Prostate gland (tissue), 2 donors: Measurements from ENCODE around the gene FKBP5. TPM values are rescaled to one million over a fixed set of nuclear protein-coding genes. Genes with fewer than 3 reads are reported as not detected.
"Not testable (repeated sequence)": the region's sequence is repeated elsewhere in the genome, so short reads cannot be mapped to it uniquely, and the experiment has no call there.

Experiments
- DNase-seq: peaks from one replicate; pipeline ENCODE4 v3.0.0-alpha.2; 2019; ENCODE audit warnings: low spot score
- H3K27ac ChIP-seq, 2 donors: fragments of 200-600 bp; sonication (generic); 2 replicates each; pipeline ENCODE4 v1.5.1; 2017 to 2019
- H3K27me3 ChIP-seq: fragments of 200-600 bp; sonication (generic); replicated peaks from 2 replicates; pipeline ENCODE4 v1.5.1; 2019; ENCODE audit not compliant: insufficient read depth
- H3K36me3 ChIP-seq, 2 donors: fragments of 200-600 bp; sonication (generic); 1 replicate in 1 of 2; 2 replicates in 1 of 2; pipeline versions ENCODE4 v1.5.1 to v1.8.1; 2017 to 2019
- H3K4me1 ChIP-seq: fragments of 200-600 bp; sonication (generic); replicated peaks from 2 replicates; pipeline ENCODE4 v1.5.1; 2019
- H3K4me3 ChIP-seq, 2 donors: fragments of 200-600 bp; sonication (generic); 2 replicates each; pipeline ENCODE4 v1.5.1; 2017 to 2019
- H3K9me3 ChIP-seq: fragments of 200-600 bp; sonication (generic); 2 replicates; pipeline ENCODE4 v1.5.1; 2017
- POLR2A ChIP-seq: fragments of 450-650 bp; IDR thresholded peaks from one replicate; pipeline ENCODE4 v1.6.1; 2016; ENCODE audit warnings: antibody characterized with exemption, mild to moderate bottlenecking
- POLR2AphosphoS5 ChIP-seq: sonication (generic); formaldehyde crosslinking; IDR thresholded peaks from one replicate; pipeline ENCODE4 v1.6.1; 2017; ENCODE audit warnings: antibody characterized with exemption
- WGBS: methylation state at CpG from one replicate; pipeline ENCODE4 v1.1.5; 2018; 5-methylcytosine and 5-hydroxymethylcytosine counted together
- intact Hi-C: fragments of 100-400 bp; cut with DNase I; formaldehyde crosslinking; loops from one replicate; pipeline ENCODE4 v1.14.2; 2022
- total RNA-seq, 2 donors: library from RNA; depleted of rRNA; stranded (reverse); fragments of >200 nt; gene quantifications; one replicate each; pipeline ENCODE4 v1.1.0, GENCODE V29; 2016
- TF ChIP-seq, protein P1 (sequence below), 4 experiments: fragments of 200-600 bp in 2 of 4; fragments of 450-650 bp in 2 of 4; sonication (generic) in 2 of 4; IDR thresholded peaks; 1 replicate in 3 of 4; 2 replicates in 1 of 4; pipeline ENCODE4 v1.5.1; 2016 to 2019; ENCODE audit warnings: antibody characterized with exemption in 4 of 4, mild to moderate bottlenecking in 2 of 4, moderate library complexity in 2 of 4

Gene FKBP5
- total RNA-seq, 2 donors from 2014 or later: 201 to 248 TPM

GRCh38 chr6:35599761-35600658 is 88.7 kb downstream of the FKBP5 start:
- Histone ChIP-seq H3K4me1 (peaks cover 19% of the 10 kb centered on the region), H3K36me3 (no peaks in the 10 kb centered on the region), H3K9me3 (no peaks in the 10 kb centered on the region), H3K27ac (peak overlapping the region; percentile 93 to 94), H3K4me3 (no peak overlapping the region), H3K27me3 (no peaks in the 10 kb centered on the region)
- DNase-seq: no peak
- intact Hi-C loops: loop anchor here (2.0 to 5.0 kb wide), 2 partner anchors 87 to 131 kb away; partner anchors contain the start of gene FKBP5
- no peak for TF ChIP-seq POLR2AphosphoS5
- TF ChIP-seq, protein P1, sequence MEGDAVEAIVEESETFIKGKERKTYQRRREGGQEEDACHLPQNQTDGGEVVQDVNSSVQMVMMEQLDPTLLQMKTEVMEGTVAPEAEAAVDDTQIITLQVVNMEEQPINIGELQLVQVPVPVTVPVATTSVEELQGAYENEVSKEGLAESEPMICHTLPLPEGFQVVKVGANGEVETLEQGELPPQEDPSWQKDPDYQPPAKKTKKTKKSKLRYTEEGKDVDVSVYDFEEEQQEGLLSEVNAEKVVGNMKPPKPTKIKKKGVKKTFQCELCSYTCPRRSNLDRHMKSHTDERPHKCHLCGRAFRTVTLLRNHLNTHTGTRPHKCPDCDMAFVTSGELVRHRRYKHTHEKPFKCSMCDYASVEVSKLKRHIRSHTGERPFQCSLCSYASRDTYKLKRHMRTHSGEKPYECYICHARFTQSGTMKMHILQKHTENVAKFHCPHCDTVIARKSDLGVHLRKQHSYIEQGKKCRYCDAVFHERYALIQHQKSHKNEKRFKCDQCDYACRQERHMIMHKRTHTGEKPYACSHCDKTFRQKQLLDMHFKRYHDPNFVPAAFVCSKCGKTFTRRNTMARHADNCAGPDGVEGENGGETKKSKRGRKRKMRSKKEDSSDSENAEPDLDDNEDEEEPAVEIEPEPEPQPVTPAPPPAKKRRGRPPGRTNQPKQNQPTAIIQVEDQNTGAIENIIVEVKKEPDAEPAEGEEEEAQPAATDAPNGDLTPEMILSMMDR (IDR thresholded peaks at IDR 0.05): no peak
- TF ChIP-seq POLR2A: no peak
- WGBS: 78% methylated on average over 8 of the region's 8 CpGs

DNA sequence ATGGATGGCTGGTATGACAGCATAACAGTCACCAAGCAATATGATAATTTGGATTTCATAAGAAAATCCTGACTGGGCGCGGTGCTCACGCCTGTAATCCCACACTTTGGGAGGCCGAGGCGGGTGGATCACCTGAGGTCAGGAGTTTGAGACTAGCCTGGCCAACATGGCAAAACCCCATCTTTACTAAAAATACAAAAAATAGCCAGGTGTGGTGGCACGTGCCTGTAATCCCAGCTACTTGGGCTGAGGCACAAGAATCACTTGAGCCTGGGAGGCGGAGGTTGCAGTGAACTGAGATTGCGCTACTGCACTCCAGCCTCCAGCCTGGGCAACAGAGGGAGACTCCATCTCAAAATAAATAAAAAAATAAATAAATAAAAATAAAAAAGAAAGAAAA is 90.1 kb downstream of the FKBP5 start:
- H3K9me3 ChIP-seq, DNase-seq, H3K4me3 ChIP-seq, intact Hi-C loops, H3K27me3 ChIP-seq, H3K36me3 ChIP-seq: not testable (repeated sequence)
- Histone ChIP-seq H3K27ac (peak overlapping the region; percentile 93 to 94), H3K4me1 (peaks cover 19% of the 10 kb centered on the region)
- 97% methylated on average over 8 of the region's 8 CpGs for WGBS

GRCh38 chr6:35596448-35597442 is 92.0 kb downstream of the FKBP5 start:
- TF ChIP-seq POLR2AphosphoS5 (peak; percentile 65), POLR2A (no peak)
- DNase-seq: no peak
- Histone ChIP-seq H3K4me3 (no peak overlapping the region), H3K9me3 (no peaks in the 10 kb centered on the region), H3K27ac (peak overlapping the region; percentile 93 to 94), H3K36me3 (peaks cover 0 to 8% of the 10 kb centered on the region in 2 donors), H3K27me3 (no peaks in the 10 kb centered on the region), H3K4me1 (peaks cover 19% of the 10 kb centered on the region)
- intact Hi-C loops: no loop called here
- 30% methylated on average over 8 of the region's 8 CpGs for WGBS

DNA sequence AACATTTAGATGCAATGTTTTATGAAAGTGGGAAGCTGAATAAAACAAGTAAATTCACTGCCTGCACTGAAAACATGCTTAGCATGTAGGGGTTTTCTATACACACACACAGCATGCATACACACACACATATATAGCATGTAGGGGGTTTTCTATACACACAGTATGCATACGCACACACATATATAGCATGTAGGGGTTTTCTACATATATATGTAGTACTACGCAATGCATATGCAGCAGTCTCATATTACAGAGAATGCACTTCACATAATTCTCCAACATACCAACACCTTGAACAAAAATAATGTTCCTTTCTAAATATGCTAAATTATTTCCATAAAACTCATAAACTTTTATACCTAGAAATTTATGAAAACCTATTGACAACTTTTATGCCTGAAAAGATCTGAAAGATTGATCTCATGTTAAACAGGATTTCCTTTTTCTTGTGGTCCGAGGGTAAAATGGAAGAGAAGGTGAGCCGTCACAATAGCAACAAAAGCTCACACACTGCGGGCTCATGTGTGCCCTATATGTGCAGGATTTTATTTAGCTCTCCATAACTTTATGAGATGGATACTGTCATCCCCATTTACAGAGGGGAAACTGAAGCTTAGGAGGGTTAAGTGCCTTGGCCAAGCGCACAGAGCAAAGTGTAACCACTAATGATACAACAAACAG is 94.1 kb downstream of the FKBP5 start:
- Histone ChIP-seq H3K27ac (peak overlapping the region; percentile 26 to 94), H3K27me3 (no peaks in the 10 kb centered on the region), H3K36me3 (peaks cover 0 to 8% of the 10 kb centered on the region in 2 donors), H3K4me3 (no peak overlapping the region), H3K4me1 (peaks cover 25% of the 10 kb centered on the region), H3K9me3 (no peaks in the 10 kb centered on the region)
- WGBS: 90% methylated on average over 6 of the region's 6 CpGs
- TF ChIP-seq, protein P1 (IDR thresholded peaks at IDR 0.05): no peak
- no peak for TF ChIP-seq POLR2AphosphoS5
- no peak for TF ChIP-seq POLR2A
- intact Hi-C loops: no loop called here
- DNase-seq: no peak

GRCh38 chr6:35592178-35592577 is 96.5 kb downstream of the FKBP5 start:
- H3K27me3 ChIP-seq: no peaks in the 10 kb centered on the region
- H3K4me1 ChIP-seq: peaks cover 25% of the 10 kb centered on the region
- H3K36me3 ChIP-seq: peaks cover 0 to 8% of the 10 kb centered on the region in 2 donors
- peak overlapping the region; percentile 84 to 87 for H3K27ac ChIP-seq
- no peaks in the 10 kb centered on the region for H3K9me3 ChIP-seq
- TF ChIP-seq POLR2AphosphoS5: no peak
- TF ChIP-seq POLR2A: no peak
- TF ChIP-seq, protein P1 (IDR thresholded peaks at IDR 0.05): no peak
- 85% methylated on average over 3 of the region's 3 CpGs for WGBS
- intact Hi-C loops: no loop called here
- DNase-seq: no peak
- H3K4me3 ChIP-seq: no peak overlapping the region
